DMS 273 (cell line): ENCODE results near the gene ADAMTS4.

Source experiments
- DNase-seq: peaks from one replicate; lab custom pipeline; 2025; ENCODE audit not compliant: unreplicated experiment; lab: John Stamatoyannopoulos, UW

The ADAMTS4 gene

GRCh38 chr1:161222175-161223019 is 23.5 kb upstream of the ADAMTS4 start:
- DNase-seq, result no peak

- DNase-seq, result no peak
Measured at GRCh38 chr1:161220002-161220401, 21.1 kb upstream of the ADAMTS4 start.

GRCh38 chr1:161219078-161219892 is 20.4 kb upstream of the ADAMTS4 start:
- no peak for DNase-seq

- DNase-seq, result no peak
Measured at GRCh38 chr1:161218301-161219077, 19.6 kb upstream of the ADAMTS4 start.

- DNase-seq, result no peak
Measured at GRCh38 chr1:161217831-161218230, 19.0 kb upstream of the ADAMTS4 start.

- DNase-seq, result no peak
Measured at GRCh38 chr1:161216945-161217712, 18.3 kb upstream of the ADAMTS4 start.

GRCh38 chr1:161215076-161215475 is 16.2 kb upstream of the ADAMTS4 start, which contains the start of gene FCER1G:
TSS of gene FCER1G (plus strand) at chr1:161215295. CDS start at chr1:161215322, 27 bp downstream.
- no peak for DNase-seq

GRCh38 chr1:161214369-161214768 is 15.5 kb upstream of the ADAMTS4 start:
- no peak for DNase-seq

GRCh38 chr1:161209790-161210409 is 11.0 kb upstream of the ADAMTS4 start:
- DNase-seq, result peak; percentile 91

DNA sequence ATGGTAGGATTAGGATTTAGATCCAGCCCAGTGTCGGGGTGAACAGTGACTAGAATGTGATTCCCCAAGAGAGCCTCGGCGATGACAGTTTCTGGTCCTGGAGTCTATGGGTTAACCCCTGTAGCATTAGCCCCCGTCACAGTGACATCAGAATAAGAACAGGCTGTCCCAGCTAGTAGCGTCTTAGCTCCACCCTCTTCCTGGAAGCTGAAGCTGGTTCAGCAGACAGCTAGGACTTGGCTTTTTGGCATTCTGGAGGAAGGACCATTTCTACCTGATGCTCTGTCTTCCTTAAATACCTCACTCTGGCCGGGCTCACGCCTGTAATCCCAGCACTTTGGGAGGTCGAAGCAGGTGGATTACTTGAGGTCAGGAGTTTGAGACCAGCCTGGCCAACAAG is 8.3 kb upstream of the ADAMTS4 start:
- no peak for DNase-seq

- no peak for DNase-seq
Measured at GRCh38 chr1:161206411-161207140, 7.7 kb upstream of the ADAMTS4 start.

DNA sequence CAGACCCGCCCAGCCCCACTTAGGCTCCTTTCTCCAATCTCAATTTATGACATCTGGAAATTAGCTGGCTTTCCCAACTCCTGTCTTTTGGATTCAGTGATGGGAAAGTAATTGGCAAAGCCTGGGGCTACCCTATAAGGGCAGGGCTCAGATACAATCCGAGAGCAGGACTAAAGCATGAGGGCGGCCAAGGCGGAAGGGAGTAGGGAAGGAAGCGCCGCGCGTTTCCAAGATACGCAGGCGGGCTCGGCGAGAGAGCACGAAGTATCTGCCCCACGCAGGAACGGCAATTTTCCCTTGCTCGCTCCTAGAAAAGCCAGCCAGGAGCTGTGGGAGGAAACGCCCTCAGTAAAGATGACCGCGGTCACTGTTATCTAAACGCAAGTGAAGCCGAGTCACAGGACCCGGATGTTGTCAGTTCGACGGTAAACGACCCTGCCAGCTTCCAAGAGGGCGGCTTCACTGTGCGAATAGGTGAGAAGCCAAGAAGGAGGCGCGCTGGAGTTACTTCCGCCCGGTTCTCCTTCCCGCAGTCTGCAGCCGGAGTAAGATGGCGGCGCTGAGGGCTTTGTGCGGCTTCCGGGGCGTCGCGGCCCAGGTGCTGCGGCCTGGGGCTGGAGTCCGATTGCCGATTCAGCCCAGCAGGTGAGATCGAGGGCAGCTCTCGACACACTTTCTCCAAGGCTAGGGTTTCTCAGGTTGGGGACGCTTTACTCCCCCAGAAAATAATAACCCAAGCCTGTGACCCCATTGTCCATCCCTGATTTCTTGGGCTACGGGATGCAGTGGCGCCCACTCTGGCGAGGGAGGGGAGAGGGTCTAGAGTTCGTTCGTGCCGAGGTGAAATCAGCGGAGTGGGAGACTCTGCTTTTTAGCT is 3.2 kb upstream of the ADAMTS4 start, which contains the start of gene NDUFS2:
TSS of gene NDUFS2 (plus strand) at position 532 of the 877 bp plus-strand sequence. CDS start at position 551, 19 bp downstream.
- DNase-seq, result peak; percentile 100

DNA sequence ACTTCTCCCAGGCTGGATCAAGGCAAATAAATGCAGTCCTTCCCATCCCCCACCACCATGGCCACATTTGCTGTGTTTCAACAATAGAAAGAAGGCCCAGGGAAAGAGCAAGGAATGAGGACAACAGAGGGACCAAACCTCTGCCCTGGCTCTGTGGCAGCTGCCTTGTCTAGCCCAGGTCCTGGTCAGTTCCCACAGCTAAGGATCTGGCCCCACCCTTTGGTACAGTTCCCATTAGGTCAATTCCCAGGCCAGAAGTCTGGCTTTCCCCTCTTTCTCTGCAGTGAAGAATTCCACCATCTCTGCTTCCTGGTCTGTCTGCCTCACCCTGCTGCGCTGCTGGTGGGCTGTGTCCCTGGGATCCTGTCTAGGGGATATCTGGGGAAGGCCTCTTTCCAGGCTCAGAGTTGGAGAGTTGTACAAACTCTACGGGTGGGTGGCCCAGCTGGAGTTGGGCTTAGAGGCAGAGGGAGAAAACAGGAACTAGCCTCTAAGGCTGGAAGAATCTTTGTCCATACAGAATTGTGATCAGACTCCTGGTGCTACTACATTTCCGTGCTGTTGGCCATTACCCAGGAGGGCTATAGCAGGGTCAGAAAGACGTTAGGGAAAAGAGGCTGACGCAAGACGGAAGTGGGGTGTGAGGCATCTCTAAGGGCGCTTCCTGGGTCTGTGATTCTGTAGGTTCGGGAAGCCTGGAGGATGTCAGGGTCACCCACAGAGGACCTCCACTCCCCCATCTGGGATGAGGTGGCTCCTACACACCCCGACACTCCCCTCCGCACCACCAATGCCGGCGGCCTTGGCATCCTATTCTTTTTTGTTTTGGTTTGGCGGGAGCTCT is 2.4 kb upstream of the ADAMTS4 start:
- peak; percentile 33 for DNase-seq

DNA sequence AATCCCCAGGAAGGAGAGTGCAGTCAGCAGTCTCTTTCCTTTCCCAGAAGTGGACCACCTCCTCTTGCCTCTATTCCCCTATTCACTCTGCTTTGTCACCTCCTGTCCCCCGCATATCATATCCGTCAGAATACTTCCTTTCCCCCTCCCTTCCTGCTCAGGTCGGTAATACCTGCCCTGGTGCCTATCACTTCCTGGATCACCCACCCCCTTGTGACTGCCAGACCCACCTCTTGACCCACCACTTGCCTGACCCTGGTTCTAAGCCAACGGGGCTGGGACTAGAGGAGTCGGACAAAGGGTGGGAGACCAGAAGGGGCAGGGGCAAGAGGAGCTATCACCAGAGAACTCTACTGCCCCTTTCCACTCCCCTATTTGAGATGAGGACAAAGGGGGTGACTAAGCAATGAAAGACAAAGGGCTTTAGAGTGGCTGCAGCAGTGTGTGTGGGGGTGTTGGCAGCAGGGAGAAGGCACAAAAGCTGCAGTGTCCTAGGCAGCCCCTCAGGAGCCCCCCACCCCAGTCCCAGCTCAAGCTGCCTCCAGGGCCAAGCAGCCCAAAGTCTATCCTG is 1.7 kb upstream of the ADAMTS4 start:
- DNase-seq, result no peak

DNA sequence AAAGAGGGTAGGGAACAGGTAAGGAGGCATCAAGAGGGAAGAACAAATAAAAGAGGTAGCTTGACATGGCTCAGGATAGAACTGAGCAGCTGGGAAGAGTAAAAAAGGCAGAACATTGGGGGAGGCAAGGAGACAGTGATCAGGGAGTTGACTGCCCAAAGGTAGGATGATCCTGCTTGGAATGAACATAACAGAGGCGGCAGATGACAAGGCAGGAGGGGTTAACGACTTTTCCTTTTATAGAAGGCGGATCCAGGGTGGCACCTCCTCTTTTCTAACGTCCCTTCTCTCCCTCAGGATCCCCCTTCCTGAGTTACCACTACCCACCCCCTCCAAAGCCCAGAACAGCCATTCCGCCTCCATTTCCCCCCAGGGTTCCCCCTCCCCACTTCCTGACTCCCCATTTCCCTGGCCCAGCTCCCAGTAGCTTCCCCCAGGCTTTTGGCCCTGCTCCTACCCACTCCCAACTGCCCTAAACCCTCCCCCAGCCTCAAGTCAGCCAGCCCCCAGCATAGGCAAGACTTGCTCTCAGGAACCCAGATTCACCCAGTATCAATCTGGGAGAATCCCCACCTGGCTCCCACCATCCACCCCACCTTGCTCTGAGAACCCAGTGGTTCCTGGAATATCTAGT is 769 bp upstream of the ADAMTS4 start:
- DNase-seq, result no peak

- DNase-seq, result peak; percentile 79
Measured at GRCh38 chr1:161198194-161198896, 509 bp downstream of the ADAMTS4 start.
